Sigmoid colon (tissue), 4 donors: ENCODE results near the gene EGR2.

Experiments
- POLR2A ChIP-seq, 2 donors: fragments of 450-650 bp; IDR thresholded peaks; one replicate each; pipeline ENCODE4 v1.6.1; 2016; ENCODE audit warnings: antibody characterized with exemption in 2 of 2, mild to moderate bottlenecking in 2 of 2, moderate library complexity in 2 of 2
- POLR2AphosphoS5 ChIP-seq, 4 donors: sonication (generic); formaldehyde crosslinking; IDR thresholded peaks; one replicate each; pipeline ENCODE4 v1.6.1; 2017; ENCODE audit warnings: antibody characterized with exemption in 4 of 4
- TF ChIP-seq, protein P1 (sequence below), 4 experiments: fragments of 450-650 bp in 3 of 4; fragments of 200-600 bp in 1 of 4; IDR thresholded peaks; one replicate each; pipeline ENCODE4 v1.5.1; 2016 to 2019; ENCODE audit warnings: antibody characterized with exemption in 4 of 4, mild to moderate bottlenecking in 3 of 4, moderate library complexity in 2 of 4

DNA sequence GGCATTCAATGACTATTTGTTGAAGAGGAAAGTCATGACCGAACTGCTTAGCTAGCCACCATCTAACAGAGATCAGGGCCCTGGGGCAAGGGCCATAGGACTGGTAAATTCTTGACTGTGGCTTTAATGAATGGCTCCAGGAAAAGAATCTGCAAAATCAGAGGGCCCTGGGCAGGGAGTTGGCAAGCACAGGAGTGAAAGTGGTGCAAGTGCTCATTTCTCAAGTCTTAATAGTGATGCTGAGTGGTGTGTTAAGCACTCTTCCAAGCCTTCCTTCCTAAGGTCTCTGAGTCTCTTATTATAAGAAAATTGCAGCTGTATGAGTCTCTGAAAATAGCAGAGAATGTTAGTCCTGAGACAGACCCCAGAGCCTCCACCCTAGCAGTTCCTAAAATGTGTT, 46.3 kb upstream of the EGR2 start:
- TF ChIP-seq POLR2A (IDR thresholded peaks at IDR 0.05) (no peak), POLR2AphosphoS5 (IDR thresholded peaks at IDR 0.05) (no peak)
- TF ChIP-seq, protein P1, sequence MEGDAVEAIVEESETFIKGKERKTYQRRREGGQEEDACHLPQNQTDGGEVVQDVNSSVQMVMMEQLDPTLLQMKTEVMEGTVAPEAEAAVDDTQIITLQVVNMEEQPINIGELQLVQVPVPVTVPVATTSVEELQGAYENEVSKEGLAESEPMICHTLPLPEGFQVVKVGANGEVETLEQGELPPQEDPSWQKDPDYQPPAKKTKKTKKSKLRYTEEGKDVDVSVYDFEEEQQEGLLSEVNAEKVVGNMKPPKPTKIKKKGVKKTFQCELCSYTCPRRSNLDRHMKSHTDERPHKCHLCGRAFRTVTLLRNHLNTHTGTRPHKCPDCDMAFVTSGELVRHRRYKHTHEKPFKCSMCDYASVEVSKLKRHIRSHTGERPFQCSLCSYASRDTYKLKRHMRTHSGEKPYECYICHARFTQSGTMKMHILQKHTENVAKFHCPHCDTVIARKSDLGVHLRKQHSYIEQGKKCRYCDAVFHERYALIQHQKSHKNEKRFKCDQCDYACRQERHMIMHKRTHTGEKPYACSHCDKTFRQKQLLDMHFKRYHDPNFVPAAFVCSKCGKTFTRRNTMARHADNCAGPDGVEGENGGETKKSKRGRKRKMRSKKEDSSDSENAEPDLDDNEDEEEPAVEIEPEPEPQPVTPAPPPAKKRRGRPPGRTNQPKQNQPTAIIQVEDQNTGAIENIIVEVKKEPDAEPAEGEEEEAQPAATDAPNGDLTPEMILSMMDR (IDR thresholded peaks at IDR 0.05): no peak
